Left lobe of liver (tissue), 2 donors: Measurements from ENCODE around the gene ORMDL3. TPM values are rescaled to one million over a fixed set of nuclear protein-coding genes. Genes with fewer than 3 reads are reported as not detected.
A peak's percentile ranks its signal among the peaks of the same experiment; 100 is the strongest.
"Not testable (repeated sequence)": the region's sequence is repeated elsewhere in the genome, so short reads cannot be mapped to it uniquely, and the experiment has no call there.

Experiments used
- ATAC-seq: fragments of 200-7000 bp; cut with Tn5 transposase; one replicate; pipeline ENCODE4 v1.9.1; 2020; ENCODE audit warnings: mild to moderate bottlenecking, moderate library complexity
- DNase-seq: peaks from one replicate; pipeline ENCODE4 v3.0.0-alpha.2; 2020; ENCODE audit warnings: low spot score
- total RNA-seq: library from RNA; stranded (reverse); gene quantifications from one replicate; pipeline ENCODE4 v1.2.1, GENCODE V29; 2021
- donor health status: DM: no; HTN: no; CAD: no; lungs with moderate emphysema.
- donor health status: DM: no; HTN: yes; CAD: no.

ORMDL3 gene
- total RNA-seq, 1 donor from 2014 or later: 159 TPM

DNA sequence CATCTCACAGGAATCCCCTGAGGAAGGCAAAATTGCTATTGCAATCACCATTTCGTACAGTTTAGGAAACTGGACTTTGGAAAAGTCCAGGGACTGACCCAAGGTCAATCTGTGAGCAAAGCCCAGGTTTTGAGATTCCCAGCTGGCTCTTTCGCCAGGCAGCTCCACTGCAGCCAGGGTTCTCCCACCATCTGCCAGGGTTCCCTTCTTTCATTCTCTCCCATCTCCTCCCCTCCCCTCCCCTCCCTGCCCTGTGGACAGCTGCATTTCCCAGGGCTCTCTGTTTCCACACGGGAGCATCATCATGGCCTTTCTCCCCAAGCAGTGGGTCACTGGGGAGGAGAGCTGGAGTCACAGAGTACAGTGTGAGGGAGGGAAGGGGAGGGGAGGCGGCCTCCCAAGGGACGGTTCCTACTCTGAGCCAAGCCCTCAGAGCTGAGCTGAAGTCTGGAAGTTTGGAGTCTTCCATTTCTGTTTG is 23.5 kb upstream of the ORMDL3 start:
- ATAC-seq (peak; percentile 13), DNase-seq (peak; percentile 69)

GRCh38 chr17:39949028-39949427 is 21.6 kb upstream of the ORMDL3 start:
- no peak for DNase-seq
- ATAC-seq: no peak

DNA sequence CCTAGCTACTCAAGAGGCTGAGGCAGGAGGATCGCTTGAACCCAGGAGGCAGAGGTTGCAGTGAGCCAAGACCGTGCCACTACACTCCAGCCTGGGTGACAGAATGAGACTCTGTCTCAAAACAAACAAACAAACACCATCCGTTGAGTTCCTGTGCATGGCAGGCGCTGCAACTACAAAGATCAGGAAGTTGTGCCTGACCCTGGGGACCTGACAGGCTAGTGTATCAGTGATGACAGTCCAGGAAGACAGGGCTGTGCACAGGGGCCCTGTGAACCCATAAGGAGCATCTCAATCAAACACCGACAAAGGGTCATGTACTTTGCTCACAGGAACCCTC is 21.1 kb upstream of the ORMDL3 start:
- DNase-seq, ATAC-seq: not testable (repeated sequence)

DNA sequence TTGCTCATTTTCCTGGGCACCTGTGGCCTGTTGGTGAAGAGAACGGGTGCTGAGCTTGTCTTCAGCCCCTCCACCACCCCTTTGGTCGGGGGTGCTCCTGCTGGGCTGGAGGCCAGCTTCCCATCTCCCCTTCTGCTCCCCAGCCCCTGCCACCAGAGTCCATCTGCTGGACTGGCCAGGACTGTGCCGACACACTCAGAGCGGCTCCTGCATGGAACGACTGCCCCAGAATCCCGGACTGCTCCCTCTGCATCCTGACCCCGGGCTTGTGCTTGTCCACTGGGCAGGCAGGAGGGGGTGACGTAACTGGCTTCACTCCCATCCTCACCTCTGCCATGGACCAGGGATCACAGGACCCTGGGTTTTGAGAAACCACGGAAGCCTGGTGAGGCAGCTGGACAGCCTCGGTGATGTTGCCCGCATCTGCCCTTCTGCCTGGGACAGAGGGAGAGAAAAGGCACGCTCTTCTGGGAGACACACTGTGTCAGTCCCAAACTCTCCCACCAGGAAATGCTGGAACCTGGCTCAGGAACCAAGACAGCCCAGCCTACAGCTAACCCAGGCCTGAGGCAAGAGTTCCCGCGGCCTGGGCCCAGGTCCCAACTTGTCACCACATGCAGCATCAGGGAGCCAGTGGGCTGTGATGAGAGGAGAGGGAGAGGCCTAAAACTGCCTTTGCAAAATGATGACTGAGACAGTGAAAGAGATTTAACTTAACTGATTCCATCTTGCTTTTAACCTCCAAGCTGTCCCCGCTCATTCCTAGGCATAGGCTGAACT is 19.3 kb upstream of the ORMDL3 start:
- DNase-seq (no peak), ATAC-seq (no peak)

DNA sequence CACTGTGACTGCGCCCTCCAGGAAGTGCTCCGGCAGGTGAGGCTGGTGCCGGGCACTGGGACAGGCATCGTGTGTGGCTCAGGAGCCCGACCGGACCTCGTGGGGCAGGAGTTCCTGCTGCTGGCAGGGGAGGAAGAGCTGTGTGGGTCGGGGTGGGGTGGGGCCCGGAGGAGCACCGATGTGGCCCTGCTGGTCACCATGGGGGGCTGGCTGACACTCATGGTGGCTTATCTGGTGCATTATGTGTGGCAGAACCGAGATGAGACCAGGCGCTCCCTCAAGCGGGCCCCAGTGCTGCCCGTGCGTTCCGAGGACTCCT is 17.0 kb upstream of the ORMDL3 start:
- DNase-seq (no peak), ATAC-seq (no peak)

GRCh38 chr17:39943702-39944392 is 16.4 kb upstream of the ORMDL3 start:
- ATAC-seq: peak; percentile 92
- peak; percentile 98 for DNase-seq

DNA sequence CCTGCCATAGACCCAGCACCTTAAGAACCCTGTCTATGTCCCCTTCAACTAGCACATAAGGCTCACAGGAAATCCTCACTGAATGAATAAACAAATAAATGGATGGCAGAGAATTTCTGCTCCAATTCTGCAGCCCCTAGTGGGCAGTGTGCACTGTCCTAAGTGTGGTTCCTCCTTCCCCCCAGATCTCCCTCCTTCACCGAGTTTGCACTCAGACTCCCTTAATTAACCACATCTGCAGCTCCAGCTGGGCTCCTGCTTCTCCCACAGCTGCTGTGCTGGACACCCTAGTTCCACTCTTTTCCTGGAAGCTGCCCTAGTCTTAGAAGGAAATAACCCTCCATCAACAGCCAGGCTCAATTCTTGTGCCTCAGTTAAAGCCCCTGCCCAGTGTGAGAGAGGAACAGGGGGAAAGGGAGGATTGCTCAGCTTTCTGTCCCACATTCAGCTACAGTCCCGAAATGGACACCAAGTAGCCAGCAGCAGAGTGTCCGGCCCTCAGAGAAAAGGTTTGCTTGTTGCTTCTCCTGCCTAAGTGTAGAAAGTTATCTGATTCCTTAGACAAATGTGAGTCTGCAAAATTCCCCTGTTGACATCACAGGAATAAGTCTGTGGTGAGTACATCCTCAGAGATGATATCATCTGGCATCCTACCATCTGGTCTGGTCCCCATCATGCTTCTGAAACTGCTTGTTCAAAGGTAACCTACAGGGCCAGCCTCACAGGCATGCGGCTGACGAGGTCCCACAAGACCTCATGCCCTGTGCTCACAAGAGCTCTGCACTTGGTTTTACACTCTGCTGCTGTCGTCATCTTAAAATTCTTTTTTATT is 12.4 kb upstream of the ORMDL3 start:
- ATAC-seq (no peak), DNase-seq (no peak)

DNA sequence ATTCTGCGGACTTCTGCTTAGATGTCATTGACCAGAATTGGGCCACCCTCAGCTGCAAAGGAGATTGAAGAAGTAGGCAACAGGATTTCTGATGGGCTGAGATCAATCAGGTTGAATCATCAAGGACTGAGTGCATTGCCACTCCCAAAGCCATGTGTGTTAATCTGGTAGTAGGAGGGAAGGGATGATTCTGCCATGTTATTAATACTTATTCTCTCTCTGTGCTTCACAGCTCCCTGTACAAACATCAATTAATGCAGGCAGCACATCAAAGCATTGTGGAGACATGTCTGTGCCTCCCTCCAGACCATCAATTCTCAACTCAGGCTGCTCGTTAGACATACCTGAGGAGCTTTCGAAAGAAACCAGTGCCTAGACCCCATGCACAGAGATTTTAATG is 11.7 kb upstream of the ORMDL3 start:
- no peak for DNase-seq
- no peak for ATAC-seq

DNA sequence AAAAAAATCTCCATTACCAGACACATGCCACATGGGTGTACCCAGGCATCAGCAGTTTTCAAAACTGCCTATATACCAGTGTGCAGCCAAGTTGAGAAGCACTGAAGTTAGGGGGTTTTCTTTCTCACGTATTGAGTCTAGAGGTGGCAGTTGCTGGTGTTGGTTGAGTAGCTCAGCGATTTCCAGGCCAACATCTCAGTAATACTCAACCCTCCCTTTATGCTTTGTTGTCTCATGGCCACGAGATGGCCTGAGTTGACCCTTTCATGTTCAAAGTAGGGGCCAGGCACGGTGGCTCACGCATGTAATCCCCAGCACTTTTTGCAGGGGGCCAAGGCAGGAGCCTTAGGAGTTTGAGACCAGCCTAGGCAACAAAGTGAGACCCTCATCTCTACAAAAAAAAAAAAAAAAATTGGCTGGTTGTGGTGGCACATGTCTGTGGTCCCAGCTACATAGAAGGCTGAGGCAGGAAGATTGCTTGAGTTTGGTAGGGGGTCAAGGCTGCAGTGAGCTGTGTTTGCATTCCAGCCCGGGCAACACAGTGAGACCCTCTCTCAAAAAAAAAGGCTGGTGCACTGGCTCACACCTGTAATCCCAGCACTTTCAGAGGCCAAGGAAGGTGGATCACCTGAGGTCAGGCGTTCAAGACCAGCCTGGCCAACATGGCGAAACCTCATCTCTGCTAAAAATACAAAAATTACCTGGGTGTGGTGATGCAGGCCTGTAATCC is 10.9 kb upstream of the ORMDL3 start:
- ATAC-seq: no peak
- DNase-seq: no peak

DNA sequence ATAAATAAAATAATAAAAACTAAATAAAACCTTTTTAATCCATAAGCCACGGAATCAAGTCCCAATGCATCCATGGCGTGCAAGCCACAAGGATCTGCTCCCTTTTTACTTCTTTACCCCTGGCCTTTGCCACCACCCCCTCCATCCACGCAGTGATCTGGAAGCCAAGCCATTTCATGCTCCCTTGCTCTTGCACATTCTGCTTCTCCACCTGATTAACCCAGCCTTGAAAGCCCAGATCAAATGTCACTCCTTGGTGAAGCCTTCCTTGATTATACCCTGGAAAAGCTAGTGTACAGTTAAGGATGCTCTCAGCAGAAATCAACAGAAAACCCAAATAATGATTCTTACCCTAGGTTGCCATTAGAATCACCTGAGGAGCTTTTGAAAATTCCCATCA is 10.0 kb upstream of the ORMDL3 start:
- DNase-seq (no peak), ATAC-seq (no peak)

- DNase-seq (no peak), ATAC-seq (no peak)
Observed at GRCh38 chr17:39935909-39936308, 8.5 kb upstream of the ORMDL3 start.

- ATAC-seq: peak; percentile 89
Observed at GRCh38 chr17:39934324-39934723, 6.9 kb upstream of the ORMDL3 start.

DNA sequence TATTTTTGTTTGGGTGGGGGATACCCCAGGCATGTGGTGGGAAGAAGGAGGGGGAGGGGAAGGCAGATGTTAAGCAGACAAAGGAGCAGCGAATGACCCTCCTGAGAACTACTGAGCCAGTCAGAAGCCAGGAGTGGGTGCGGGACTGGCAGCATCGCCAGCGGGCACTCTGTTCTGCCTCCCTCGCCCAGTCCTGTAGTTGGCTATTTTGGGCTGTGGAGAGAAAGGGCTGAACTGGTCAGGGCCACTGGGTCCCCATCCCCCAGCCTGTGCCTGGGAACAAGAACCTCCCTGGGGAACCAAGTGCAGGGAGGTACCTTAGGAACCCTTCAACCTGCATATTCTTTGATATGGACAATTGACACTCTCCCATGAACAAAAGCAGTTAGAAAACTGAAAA is 6.5 kb upstream of the ORMDL3 start:
- ATAC-seq (peak; percentile 75), DNase-seq (no peak)

More at GRCh38 chr17:39934324-39934723, 6.9 kb upstream of the ORMDL3 start:
- no peak for DNase-seq

DNA sequence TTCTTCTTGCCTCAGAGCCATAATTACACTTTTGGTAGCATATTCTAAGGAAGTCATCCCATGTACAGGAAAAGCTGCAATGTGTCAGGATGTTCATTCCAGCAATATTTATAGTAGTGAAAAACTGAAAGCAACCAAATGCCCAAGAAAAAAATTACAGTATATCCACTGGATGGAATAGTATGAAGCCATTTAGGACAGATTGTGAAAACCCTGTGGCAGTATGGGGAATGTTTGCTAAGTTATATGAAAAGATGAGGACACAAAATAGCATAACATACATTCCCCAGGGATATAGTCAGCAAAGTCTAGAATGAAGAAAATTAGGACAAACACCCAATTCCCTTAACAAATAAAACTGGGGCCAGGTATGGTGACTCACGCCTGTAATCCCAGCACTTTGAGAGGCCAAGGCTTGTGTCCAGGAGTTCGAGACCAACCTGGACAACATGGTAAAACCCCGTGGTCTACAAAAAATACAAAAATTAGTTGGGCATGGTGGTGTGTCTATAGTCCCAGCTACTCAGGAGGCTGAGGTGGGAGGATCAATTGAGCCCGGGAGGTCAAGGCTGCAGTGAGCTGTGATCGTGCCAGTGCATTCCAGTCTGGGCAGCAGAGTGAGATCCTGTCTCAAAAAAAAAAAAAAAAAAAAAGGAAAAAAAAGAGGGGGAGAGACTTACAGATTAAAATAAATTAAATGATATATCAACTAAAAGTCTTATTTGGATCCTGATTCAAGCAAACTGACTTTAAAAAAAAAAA is 2.4 kb upstream of the ORMDL3 start:
- DNase-seq: no peak
- no peak for ATAC-seq

DNA sequence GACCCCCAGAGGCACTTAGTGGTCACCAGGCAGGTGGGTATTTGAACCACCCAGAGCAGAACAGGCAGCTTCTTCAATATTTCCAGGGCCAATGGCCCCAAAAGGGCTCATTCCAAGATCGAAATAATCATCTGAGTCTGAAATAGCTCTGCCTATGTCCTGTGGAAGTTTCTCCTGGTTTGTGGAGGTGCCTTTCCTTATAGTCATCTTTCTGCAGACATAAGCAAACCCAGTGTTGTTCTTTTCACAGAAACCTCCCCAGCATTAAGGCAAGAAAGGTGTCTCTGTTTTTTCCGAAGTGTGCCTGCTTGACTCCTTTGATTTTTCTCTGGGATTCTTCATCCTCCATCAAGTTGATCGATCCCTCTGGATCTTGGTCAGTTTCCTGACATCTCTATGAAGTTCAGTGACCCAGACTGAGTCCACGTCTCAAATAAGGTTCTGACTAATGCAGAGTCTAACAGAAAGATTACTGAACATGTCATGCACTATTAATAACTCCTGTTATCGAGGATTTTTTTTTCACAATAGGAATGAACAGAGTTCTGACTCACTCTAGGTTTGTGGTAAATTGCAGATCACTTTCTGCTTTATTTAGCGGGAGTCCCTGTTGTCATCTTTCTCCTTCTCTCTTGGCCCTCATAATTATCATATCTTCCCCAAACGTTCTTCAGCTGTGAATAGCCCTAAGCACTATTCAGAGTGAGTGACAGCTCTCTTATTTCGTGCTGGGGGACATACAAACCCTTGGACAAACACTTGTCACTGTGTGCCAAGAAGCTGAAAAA is 1.7 kb upstream of the ORMDL3 start:
- no peak for DNase-seq

GRCh38 chr17:39927929-39928857 is 792 bp upstream of the ORMDL3 start:
- DNase-seq (peak; percentile 75), ATAC-seq (peak; percentile 27)

More for the DNA sequence above, 1.7 kb upstream of the ORMDL3 start:
- ATAC-seq: no peak

GRCh38 chr17:39926588-39927100 is 757 bp downstream of the ORMDL3 start:
- DNase-seq (peak; percentile 91), ATAC-seq (peak; percentile 64)

DNA sequence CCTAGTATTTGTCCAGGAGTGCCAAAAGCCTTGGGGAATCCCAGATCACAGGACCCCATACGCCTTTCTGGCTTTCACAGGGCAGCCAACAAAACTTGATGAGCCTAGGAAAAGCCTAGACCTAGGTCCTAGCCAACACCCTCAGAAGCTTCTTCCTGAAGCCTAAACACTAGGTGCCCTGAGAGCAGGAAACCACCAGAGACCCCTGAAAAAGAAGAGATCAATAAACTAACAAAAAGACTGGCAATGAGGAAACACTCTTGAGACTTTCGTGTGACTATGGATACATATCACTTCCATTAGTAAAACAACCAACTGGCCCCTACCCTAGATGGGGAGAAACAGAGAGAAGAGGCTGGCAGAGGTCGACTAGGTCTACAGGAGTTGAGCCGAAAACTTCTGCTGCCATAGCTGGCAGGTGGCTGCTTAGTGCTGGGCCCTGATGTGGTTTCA is 1.2 kb downstream of the ORMDL3 start:
- DNase-seq (no peak), ATAC-seq (no peak)
